ENCODE measurements around the gene SAP30BP.

Gene SAP30BP

GRCh38 chr17:75689441-75689873 lies 22.3 kb downstream of the SAP30BP start:
- DNase-seq (ENCODE audit: low read depth): no peak

GRCh38 chr17:75691371-75691791 lies 24.2 kb downstream of the SAP30BP start:
- no peak for DNase-seq (ENCODE audit: low read depth)

DNA sequence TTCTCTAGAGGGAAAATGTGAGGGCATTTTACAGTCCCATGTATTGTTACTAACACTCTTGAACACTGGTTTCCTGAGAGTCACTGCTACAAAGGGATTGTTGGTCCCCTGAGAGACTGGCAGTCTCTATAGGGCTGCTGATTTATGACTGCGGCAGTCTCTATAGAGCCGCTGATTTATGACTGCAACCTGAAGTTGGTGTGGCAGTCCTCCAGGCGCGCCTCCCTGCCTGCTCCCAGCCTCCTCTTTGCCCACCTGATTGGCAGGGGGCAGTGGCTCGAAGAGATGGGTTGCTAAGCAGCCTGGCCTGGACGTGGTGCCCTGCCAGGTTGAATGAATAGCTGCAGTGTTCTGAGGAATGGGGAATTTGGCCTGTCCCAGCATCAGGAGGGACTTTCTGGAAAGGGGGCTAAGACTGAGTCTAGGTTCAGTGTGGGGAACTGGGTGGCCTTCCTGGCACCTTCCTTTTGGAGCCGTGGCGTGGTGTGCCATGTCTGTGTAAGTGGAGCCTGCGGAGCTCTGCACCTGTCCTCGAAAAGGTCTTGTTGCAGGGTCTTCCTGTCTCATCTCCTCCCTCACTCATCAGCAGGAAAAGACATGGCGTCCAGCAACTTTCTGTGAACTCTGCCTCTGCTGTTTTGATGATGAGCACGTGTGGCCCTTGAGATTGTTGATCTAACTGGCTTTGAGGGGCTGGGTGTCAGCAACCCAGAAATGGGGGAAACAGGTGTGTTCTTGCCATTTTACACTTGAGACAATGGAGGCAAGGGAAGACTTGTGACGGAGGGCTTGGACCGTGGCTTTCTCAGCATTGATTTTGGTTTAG lies 24.9 kb downstream of the SAP30BP start:
- DNase-seq (ENCODE audit: low read depth): no peak

- no peak for DNase-seq (ENCODE audit: low read depth)
Observed at GRCh38 chr17:75692976-75693375, 25.8 kb downstream of the SAP30BP start.

DNA sequence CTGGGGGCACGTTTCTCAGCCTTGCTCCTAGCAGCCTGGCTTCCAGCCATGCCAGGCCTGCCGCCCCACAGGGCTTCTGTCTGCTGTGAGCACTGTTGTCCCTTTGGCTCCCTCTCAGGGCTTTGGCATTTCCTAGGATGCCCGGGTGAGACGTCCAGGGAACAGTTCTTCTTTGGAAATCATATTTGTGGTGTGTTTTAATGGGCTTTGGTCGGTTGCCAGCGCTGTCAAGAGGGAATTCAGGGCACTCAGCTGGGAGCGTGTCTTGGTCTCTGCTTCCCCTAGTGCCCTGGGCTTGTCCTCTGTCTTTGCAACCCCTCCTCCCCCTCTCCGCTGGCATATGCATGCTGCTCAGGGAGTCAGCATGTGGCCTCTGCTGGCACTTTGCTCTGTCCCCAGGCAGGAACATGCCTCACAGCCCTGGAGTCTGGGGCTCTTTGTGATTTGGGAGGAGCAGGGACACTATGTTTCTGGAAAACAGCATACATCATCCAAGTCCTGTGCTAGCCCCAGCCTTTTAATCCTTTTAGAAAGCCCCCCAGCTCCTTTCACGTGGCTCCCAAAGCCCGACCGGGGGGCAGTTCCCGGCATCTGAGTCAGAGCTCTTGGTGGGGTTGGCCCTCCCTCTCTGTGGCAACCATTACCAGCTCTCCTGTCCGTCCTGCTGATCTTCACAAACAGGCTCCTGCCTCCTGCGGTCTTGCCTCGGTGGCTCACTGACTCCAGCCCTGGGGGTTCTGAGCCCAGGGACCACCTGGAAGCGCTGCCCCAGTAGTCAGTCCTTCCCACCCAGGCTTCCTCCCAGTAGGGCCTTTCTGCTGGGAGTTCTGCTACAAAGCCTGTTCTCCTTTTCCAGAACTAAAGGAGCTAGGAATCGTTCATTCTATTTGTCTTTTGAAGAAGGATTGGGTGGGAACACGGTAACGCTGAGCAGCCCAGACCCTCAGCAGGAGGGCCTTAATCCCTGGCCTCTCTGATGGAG lies 26.7 kb downstream of the SAP30BP start:
- DNase-seq (ENCODE audit: low read depth): peak; percentile 97

- no peak for DNase-seq (ENCODE audit: low read depth)
Observed at GRCh38 chr17:75694536-75694935, 27.4 kb downstream of the SAP30BP start.

GRCh38 chr17:75695141-75695829 lies 28.1 kb downstream of the SAP30BP start:
- DNase-seq (ENCODE audit: low read depth): peak; percentile 66

DNA sequence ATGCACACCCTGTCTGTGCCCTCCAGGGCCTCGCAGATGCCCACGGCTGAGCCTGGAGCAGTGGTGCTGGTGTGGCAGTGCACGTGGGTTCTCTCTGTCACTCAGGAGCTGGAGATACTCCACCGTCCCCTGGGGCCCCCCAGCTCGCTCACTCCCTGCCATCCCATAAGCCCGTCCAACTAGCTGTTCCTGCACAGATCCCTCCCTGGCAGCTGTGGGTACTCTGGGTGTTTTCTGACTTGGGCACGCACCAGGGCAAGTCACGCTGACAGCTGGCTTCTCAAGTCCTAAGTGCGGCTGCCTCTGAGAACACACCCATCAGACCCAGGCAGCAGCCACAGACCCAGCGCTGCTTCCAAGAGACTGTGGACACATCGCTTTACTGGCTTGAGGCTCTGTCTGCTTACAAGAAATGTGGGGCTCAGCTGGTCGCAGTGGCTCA lies 28.7 kb downstream of the SAP30BP start:
- DNase-seq (ENCODE audit: low read depth): no peak

GRCh38 chr17:75697651-75698291 lies 30.6 kb downstream of the SAP30BP start:
- DNase-seq (ENCODE audit: low read depth): no peak

DNA sequence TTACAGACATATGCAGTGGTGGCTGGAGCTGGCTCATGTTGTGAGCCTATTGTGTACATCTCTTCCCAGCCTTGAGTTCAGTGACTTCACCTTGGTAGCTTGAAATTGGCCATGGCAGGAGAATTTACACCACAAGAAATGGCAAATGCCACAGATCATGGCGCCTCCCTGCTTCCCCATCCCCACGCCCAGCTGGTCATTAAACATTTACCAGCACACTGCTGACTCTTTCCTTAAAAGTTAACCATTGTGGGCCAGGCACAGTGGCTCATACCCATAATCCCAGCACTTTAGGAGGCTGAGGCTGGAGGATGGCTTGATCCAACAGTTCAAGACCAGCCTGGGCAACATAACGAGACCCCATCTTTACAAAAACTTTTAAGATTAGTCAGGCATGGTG lies 31.5 kb downstream of the SAP30BP start:
- no peak for DNase-seq (ENCODE audit: low read depth)

DNA sequence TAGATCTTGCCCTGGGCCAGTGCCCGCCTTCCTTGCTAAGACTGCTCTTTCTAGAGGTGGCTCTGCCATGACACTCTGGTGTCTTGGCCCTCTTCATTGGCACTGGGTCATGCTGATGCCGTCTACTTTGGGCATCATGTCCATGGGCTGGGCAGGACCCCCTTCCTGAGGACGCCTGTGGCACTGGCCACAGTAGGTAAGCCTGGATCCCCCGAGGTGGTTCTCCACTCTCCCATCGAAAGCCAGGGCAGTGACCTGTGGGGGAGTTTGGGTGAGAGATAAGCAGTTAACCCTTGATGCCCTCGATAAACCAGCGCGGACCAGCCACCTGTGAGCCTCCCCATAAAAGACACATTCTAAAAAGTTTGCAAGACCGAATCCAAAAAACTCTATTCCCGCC lies 34.1 kb downstream of the SAP30BP start:
- DNase-seq (ENCODE audit: low read depth): no peak

DNA sequence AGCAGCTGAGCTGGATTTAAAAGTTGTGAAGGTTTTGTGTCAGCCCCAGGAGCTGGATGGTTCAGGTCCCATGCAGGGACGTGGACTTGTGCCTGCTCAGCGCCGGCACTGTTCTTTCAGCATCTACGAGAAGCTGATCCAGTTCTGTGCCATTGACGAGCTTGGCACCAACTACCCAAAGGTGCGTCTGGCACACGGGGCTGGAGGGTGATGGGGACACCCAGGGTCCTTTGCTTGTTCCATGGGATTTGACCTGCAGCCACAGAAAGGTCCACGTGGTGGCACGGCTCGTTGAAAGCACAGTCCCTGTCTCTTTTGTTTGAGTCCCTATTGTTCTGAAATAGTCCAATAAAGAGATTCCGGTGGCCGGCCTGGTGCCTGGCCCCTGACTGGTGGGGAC lies 36.1 kb downstream of the SAP30BP start:
- DNase-seq (ENCODE audit: low read depth): no peak

GRCh38 chr17:75703591-75703990 lies 36.5 kb downstream of the SAP30BP start:
- DNase-seq (ENCODE audit: low read depth): no peak

DNA sequence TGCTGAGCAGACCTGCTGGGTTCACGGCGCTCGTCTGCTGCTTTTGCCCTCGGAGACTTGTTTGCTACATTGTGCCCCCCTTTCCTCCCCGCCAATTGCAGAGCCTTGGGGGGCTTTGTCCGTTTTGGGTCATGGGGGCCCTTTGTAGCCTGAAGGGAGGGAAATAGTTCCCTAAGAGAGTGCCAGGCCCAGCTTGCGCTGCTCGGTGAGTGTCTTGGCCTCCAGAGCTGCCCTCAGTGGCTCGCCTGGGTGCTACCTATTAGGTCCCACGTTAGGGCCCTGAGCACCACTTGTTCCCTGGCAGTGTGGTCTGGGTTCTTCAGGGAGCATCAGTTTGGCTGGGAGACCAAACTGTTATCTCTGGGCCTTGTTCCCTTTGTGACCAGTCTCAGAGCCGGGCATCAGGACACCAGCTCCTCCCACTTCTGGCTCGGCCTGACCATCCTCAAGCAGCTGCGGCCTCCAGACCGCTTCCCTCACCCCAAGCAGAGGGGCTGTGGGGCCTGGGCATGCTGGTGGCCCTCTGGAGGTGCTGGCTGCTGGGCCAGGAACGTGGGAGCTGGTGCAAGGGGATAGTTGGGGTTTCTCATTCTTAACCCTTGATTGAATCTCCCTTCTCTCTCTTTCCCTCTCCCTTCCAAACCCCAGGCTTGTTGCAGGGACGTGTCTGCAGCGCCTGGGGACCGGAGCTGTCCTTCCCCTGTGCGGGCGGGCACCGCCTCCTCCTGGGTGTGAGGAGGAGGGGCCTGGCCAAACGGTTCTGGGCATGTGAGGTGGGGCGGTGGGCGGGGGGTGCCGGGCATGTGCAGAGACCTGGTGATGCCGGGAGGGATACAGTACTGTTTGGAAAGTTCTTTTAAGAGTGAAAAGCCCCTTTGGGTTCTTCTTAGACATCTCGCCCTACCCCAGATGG lies 38.1 kb downstream of the SAP30BP start:
- no peak for DNase-seq (ENCODE audit: low read depth)

GRCh38 chr17:75706042-75706728 lies 39.0 kb downstream of the SAP30BP start:
- no peak for DNase-seq (ENCODE audit: low read depth)

DNA sequence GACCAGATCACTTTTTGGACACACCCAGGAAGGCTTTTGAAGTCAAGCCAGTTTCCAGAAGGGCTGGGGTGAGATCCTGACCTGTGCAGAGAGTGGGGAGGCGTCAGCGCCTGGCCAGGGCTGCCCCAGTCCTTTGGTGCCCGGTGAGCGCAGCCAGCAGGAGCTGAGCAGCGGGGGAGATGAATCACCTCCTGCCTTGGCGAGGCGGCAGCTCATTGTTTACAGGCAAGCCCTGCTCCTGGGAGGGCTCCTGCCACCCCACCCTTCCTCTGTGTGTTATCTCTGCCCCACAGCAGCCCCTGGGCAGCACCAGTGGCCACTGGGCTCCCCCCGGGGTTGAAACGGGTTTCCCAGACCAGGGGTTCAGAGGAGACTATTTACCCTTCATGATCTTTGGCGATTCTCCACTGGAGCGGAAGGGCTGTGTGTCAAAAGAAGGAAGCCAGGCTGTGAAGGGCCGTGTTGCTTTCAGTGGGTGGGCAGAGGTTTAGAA lies 40.0 kb downstream of the SAP30BP start:
- no peak for DNase-seq (ENCODE audit: low read depth)

DNA sequence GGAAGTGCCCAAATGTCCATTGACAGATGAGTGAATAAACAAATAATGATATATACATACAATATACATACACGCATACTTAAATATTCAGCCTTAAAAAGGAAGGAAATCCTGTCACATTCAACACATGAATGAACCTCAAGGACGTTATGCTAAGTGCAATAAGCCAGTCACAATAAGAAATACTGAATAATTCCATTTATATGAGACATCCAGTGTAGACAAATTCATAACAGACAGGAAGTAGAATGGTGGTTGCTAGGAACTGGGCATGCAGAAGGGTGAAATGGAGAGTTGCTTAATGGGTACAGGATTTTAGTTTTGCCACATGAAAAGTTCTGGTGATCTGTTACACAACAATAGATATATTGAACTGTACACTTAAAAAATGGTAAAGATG lies 45.3 kb downstream of the SAP30BP start:
- DNase-seq (ENCODE audit: low read depth): no peak

DNA sequence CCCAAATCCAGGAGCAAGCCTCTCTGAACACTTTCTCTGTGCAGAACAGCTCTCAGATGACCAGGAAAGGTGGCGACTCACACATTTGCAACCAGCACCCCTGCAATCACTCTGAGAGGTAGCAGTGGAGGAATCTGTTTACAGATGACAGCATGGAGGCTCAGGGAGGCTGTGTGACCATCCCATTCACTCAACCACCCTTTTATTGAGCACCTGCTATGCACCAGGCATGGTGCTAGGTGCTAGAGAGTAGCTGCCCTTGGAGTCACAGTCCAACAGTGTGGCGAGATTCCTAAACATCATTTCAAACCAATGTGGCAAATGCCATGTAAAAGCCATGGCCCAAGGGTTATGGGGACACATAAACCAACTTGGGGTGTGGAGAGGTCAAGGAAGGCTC lies 52.6 kb downstream of the SAP30BP start:
- no peak for DNase-seq (ENCODE audit: low read depth)

GRCh38 chr17:75720656-75721462 lies 53.7 kb downstream of the SAP30BP start, which contains the start of gene ITGB4:
Gene ITGB4, plus strand, starts transcription at chr17:75721459. Its CDS starts 3,245 bp downstream, at chr17:75724704.
- no peak for DNase-seq (ENCODE audit: low read depth)
